ENCODE data around the gene MYBBP1A.

Gene MYBBP1A

DNA sequence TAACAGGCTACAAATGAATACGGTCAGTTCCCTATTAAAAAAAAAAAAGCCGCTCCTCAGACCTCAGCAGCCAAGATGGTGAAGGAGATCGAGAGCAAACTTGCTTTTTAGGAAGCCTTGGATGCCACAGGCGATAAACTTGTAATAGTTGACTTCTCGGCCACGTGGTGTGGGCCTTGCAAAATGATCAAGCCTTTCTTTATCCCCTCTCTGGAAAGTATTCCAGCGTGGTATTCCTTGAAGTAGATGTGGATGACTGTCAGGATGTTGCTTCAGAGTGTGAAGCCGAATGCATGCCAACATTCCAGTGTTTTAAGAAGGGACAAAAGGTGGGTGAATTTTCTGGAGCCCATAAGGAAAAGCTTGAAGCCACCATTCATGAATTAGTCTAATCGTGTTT is 16.9 kb upstream of the MYBBP1A start:
- DNase-seq (ENCODE audit: low spot score): no peak

DNA sequence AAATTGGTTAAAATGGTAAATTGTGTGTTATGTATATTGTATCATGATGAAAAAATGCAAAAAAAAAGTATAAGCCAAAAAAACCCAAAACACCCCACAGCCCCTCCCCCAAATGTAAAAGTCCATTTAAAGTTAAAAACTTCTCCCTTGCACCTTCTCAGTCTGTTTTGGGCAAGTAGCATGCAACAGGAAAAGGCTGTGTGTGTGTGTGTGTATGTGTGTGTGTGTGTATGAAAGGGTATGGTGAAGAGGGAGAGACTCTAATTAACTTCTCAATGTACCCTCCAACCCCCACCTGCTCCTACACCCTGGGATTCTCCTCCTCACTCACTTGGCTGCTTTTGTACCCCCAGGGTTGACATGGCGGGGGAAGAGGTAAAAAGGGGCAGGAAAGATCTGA is 14.4 kb upstream of the MYBBP1A start:
- no peak for DNase-seq (ENCODE audit: low spot score)

DNA sequence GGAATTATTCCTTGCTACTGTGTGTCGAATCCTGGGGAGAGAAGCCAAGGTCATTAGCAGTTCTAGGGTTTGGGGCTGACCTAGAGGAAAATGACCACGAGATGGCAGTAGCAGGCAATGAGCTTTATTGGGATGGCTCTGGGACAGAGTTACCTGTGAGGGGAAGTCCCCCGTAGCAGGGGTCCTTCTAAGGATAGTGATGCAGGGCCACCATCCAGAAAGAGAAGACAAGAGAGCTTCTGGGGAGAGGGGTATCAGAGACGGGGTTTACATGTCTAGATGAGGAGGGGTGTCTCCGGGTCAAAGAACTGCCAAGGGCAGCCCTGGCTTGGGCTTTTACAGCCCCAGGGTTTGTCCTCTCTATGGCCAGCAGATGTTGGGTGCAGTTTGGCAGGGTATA is 11.6 kb upstream of the MYBBP1A start:
- DNase-seq (ENCODE audit: low spot score): peak; percentile 72

DNA sequence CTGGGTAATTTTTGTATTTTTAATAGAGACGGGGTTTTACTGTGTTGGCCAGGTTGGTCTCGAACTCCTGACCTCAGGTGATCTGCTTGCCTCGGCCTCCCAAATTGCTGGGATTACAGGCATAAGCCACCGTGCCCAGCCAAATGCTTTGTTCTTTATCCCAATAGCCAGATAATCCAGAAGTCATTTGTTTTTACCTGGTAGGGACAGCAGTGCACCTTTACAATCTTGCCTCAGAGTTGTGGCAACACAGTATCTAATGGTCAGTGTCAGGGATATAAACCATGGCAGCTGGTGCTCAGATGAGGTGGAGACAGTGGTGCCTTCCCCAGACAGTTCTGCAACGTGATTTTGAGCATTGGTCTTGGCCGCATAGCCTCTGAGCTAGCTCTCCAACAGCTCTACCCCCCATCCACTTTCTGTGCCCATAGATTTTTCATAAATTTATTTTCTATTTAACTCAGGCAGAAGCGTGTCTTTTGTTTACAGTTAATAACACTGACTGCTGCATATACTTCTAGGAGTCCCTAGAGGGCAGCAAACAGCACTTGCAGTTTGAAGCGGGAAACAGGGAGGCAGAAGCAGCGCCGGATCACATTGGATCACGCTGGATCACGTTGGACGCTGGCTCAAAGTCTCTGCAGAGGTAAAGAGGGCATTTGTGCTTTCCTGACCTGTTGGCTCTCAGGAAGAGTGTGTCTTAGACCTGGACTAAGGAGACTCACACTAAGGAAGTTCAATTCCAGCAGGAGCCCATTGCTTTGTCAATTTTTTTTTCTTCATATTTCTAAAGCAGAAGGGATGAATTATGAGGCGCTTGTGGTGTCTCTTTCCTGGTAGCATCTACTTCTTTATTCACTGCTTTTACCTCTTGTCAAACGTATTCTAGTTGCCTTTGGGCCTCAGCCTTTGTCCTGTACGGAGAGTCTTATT is 10.3 kb upstream of the MYBBP1A start:
- DNase-seq (ENCODE audit: low spot score): peak; percentile 74

DNA sequence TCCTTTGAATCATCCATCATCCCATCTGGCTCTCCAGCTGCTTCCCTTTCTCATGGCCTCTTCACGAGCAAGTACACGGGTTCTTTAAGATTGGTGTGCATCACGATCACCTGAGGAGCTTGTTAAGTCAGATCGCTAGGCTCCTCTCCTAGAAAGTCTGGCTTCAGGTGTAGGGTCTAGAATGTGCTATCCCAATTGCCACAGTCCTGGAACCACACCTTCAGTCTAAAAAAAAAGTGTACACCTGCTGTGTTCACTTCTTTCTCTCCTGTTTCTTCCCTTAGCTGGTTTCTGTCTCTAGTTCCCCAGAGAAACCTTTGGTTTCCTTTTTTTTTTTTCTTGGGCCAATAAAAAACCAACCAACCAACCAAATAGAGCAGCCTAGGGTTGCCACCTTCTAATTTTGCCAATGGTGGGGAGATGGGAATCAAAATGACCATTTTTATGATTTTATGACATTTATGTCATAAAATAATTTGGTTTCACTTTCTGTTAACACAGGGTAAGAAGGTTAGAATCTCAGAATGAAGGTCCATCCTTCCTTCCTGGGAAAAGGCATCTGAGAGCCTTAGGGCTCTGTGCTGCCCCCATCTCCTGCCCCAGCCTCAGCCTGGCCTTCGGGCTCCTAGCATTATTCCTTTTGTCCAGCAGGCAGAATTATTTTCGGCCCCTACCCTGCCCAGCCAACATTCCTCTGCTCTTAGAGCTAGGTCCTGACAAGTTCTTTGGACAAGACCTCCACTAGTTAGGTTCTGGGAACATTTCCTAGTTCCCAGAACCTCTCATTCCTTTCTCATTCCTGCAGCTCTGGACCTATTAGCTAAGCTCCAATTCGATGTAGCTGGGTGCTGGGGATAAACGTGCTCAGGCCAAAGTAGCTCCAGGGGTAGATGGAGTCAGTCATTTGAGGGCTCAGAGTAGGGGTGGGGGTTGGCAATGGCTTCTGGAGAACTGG is 7.1 kb upstream of the MYBBP1A start:
- no peak for DNase-seq (ENCODE audit: low spot score)

DNA sequence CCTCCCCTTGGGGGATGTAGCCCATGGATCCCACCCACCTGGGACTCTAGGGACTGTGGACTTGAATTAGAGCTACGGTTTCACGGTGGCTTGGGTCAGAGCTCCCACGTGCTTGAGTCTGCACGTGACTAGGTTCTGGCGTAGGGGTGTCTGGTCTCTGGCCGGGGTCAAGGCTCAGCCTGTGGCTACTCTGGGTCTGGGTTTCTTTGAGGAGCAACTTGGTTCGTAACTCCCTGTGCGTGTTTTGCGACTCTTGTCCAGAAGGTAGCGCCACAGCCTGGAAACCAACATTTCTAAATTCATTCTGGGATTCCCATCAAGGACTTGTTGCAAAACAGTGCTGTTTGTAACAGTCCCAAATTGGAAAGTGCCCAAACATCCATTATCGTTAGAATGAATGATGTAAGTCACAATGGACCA is 5.7 kb upstream of the MYBBP1A start:
- no peak for DNase-seq (ENCODE audit: low spot score)

DNA sequence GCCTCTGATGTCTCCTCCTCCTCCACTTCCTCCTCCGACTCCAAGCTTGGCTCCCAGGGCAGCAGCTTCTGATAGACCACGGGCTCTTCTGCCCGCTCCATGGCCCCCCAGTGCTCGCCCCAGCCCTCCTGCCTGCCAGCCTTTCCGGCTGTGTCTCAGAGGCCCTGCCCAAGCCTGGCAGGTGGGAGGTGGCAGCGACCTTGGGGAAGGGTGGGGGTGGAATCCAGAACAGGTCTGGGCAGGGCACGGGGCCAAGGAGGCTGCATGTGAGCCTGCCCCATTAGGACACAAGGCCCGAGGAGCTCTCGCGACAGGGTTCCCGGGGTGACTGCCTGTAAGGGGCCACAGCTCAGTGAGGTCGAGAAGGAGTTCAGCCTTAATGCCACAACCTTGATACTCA is 5.2 kb upstream of the MYBBP1A start, which contains the start of gene GGT6:
GGT6 (minus strand) TSS at position 157 of the 400 bp plus-strand sequence; CDS start at position 101, 56 bp downstream.
- no peak for DNase-seq (ENCODE audit: low spot score)

DNA sequence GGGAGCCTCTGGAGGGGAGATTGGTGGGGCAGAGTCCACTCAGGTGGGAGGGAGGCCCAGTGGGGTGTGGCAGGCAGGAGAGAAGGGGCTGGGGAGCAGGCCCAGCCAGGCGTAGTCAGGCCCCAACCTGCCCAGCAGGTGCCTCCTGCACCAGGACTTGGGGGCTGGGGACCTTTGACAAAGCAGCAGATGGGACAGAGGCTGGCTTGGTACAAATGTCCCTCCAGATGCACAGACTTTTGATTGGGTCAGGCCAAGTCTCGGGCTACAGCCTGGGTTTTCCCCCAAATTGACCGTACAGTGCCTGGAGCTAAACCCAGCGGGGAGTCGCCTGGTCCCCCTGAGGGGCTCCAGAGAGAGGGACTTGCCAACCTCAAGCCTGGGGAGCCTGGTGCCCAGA is 4.8 kb upstream of the MYBBP1A start:
- DNase-seq (ENCODE audit: low spot score): no peak

DNA sequence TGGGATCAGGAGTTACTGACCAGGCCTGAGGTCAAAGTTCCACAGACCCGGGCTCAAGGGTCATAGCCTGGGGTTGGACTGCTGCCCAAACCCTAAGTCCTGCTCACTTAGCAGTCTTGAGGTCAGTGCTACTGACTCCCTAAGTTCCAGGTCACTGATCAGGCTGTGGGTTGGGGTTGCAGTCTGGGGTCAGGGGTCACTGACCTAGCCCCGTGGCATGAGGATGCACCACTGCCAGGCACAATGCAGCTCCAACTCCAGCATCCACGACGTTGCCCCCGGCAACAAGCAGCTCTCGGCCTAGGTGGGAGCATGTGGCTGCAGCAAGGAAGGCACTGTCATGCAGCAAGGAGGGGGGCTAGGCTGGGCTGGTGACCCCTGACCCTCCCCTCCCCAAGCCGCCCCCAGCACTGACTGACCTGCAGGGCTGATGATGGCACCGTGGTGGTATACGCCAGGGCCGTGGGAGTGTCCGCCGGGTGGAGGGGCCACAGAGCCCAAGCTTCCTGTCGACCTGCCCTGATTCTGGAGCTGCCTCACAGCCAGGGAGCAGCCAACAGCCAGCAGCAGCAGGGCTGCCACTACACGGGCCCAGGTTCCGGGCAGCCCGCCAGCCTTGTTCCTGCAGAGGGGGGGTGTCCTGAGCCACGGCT is 4.1 kb upstream of the MYBBP1A start:
- DNase-seq (ENCODE audit: low spot score): no peak

DNA sequence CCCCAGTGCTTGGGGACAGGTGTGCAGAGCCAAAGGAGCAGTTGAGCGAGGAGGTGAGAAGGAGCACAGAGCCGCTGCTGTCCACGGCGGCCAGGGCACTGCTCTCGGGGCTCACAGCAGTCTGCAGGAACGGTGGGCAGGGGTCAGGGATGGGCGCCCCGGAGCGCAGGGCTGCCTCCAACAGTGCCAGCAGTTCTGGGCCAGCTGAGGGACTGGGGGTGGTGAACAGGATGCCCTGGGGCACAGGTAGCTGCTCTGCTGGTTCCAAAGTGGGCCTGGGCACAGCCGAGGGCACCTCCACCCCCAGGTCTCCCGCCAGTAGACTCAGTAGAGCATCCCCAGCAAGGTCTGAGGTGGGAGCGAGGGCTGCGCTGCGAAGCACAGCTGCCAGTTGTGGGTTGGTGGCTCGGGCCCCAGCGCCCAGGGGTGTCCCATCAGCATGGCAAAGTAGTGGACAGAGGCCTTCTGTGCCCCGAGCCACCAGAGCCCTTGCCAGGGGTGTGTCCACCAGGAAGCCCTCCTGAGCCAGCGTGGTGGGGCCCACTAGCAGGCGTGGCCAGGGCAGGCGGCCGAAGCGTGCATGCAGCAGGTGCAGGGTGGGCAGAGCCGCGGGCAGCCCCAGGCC is 3.3 kb upstream of the MYBBP1A start:
- DNase-seq (ENCODE audit: low spot score): no peak

DNA sequence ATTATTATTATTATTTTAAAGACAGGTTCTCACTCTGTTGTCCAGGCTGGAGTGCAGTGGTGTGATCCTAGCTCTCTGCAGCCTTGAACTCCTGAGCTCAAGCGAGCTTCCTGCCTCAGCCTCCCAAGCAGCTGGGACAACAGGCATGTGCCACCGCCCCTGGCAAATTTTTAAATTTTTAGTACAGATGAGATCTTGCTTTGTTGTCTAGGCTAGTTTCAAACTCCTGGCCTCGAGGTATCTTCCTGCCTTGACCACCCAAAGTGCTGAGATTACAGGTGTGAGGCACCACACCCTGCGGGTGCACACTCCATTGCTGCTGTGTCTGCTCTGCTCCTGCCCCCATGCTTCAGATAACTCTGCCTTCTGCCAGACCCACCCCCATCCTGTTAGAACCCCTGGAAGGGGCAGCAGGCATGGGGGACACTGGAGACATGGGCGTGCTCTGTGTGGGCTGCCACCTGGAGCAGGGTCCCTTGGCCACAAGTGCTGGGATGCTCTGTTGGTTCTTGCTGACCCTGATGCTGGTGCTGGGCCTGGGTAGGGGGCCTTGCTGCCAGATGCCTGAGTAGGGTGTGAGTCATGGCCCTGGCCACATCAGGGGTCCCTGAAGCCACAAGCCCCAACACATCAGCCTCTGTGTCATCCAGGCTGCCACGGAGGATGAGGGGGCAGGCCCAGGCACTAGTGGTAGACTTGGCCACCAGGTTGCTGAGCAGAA is 2.6 kb upstream of the MYBBP1A start:
- DNase-seq (ENCODE audit: low spot score): no peak

DNA sequence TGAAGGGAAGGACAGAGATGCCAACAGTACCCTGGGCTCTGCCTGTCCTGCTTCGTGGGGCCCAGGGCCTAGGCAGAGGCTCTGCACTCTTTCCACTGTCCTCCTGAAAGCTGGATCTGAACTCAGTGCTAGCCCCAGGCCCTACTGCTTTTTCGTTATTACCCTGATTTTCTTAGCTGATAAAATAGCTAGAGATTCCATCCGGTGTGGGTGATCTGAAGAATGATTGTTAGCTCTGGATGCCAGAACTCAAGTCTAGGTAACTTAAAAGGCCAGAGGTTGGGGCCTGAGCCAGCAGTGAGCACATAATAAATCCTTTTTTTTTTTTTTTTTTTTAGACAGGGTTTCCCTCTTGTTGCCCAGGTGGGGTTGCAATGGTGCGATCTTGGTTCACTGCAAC is 1.8 kb upstream of the MYBBP1A start:
- no peak for DNase-seq (ENCODE audit: low spot score)

DNA sequence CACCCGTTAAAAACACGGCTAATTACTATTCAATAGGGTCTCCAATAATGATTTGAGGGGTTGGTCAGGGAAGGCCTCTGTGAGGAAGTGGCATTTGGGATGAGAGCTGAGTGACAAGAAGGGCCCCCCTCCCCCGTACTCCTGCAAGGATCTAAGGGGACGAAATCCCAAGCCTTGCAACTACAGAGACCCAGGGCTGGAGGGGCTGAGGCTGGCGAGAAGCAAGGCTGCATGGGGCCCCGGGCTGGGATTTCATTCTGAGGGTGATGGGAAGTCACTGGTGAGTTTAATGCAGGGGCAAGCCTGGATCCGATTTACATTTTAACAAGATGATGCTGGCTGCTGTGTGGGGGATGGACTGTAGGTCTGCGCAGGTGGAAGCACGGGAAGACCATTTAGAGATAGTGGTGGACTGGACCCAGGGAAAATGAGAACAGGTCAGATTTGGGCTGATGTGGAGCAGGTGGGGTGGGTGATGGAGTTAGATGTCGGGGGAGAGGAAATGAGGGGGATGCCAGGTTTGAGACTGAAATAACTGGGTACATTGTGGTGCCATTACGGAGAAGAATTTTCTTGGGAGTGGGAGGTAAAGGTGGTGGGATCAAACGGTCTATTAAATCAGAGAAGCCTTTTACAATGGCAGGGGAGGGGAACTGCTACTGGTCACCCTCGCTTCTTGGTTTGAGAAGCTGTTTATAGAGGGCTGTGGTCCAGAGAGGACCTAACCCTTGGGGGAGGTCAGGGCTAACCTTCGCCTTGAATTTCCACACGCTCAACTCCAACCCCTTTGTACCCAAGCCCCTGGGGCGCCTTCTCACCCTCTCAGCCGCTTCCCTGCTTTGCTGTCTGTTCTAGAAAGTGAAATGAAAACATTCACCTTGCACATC is 932 bp upstream of the MYBBP1A start:
- DNase-seq (ENCODE audit: low spot score): peak; percentile 30

DNA sequence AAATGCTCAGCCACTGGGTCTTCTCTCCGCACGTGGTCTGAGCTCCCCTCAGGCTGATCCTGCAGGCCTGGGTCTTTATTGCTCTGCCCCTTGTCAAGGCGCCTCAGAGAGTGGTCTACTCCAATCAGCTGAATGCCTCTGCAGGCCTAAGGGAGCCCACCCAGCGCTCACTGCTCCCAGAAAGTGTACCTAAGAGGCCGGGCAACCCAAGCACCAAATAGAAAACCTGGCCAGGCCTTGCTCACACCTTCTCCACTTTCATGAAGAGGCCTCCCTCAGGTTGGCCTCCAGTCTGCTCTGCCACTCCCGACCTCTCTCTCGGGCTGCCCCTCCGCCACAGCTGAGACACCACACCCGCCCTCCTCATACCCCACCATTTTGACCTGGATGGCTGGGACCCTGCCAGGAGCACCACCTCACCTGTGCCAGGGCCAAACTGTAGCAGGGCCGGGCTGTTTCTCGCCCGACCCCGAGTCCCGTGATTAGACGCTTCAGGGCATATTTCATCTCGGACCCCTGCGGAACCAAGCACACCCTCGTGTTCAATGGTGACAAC is 665 bp downstream of the MYBBP1A start:
- DNase-seq (ENCODE audit: low spot score): no peak

DNA sequence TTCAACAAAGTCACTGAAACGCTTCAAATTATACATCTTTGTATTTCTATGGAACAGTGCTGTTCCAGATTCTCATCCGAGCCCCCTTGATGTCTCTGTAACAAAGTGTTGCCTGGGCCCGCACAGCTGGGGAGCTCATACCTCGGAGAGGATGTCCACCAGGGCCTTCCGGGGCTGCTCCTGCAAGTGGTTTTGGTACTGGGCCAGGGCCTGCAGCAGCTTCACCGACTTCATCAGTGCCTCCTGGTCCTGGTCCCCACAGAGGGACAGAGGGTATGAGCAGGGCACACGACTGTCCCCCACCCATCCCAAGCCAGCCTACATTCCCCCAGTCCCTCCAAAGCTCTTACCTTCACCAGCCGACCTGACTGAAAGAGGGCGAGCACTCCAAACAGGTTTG is 1.5 kb downstream of the MYBBP1A start:
- no peak for DNase-seq (ENCODE audit: low spot score)

DNA sequence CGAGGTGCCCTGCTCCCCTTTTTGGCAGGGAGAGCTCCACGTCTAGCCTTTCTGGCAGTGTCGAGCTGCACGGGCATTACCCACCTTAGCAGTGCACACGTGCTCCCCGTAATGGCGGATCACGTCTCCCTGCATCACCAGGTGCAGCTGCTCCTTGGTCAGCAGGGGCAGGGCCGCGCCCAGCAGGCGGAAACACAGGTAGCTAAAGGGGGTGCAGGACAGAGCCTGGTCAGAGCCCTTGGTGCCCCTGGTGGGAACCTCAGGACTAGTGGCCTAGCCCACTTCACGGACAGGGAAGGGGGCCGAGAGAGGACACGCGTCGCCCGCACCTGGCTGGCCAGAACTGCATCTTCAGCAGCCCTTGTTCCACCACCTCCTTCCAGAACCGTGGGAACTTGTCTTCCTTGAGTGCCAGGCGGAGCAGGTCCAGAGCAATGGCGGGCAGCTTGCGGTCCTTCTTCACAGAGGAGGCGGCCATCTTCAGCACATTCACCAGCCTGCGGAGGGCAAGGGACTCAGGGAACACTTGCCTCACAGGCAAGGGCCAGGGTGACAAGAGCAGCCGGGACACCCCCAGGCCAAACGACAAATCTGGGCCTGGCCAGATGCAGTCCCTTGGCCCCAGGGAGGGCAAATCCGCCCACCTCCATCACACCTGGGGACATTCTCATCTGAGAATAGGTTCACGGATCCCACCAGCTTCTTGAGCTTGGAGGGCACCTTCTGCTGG is 3.2 kb downstream of the MYBBP1A start:
- DNase-seq (ENCODE audit: low spot score): no peak

DNA sequence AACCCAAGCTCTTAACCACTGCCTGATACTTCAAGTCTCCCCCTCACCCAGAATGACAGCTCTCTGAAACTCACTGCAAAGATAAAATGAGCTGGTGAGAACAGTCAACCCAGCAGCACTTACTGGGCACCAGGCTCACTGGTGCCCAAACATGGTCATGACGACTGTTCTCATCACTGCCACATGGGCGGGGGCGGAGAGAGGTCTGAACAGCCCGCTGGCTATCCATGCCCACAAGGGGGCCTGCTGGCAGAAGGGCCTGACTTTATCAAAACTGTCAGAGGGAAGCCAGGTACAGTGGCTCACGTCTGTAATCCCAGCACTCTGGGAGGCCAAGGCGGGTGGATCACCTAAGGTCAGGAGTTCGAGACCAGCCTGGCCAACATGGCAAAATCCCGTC is 4.0 kb downstream of the MYBBP1A start:
- DNase-seq (ENCODE audit: low spot score): no peak

DNA sequence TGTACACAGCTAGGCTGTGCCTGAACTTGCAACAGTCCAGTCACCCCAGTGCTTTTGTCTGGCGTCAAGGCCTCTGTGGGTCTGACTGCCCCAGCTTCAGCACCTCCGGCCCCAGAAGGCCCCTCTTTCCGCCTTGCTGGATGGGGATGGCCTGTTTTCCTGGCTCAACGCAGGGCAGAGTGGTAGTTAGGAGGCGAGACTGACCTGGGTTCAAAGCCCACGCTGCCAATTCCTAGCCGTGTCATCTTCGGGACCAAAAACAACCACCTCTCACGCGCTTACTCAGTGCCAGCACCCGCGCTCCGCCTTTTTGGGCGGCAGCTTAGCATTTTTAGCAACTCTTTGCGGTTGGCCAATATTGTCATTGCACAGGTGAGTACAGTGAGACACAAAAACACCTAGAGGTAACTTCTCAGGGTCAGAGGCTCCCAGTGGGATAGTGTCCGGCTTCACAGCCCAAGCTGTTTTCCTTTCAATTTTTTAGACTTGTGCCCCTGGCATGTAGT is 4.6 kb downstream of the MYBBP1A start:
- DNase-seq (ENCODE audit: low spot score): no peak
